ENCODE measurements around the gene UBAP1L.

Gene UBAP1L

GRCh38 chr15:65060641-65061397 lies 54.2 kb downstream of the UBAP1L start:
- H3K4me3 ChIP-seq (ENCODE audit: control insufficient read depth, low read depth, low read length) = no peak overlapping the region
- TF ChIP-seq CTCF (conservative IDR thresholded peaks at IDR 0.05; ENCODE audit: control insufficient read depth, insufficient read depth, low read depth, low read length) = no peak
- DNase-seq (ENCODE audit: low read depth) = no peak

GRCh38 chr15:65059931-65060596 lies 54.9 kb downstream of the UBAP1L start:
- TF ChIP-seq CTCF (conservative IDR thresholded peaks at IDR 0.05; ENCODE audit: control insufficient read depth, insufficient read depth, low read depth, low read length) = no peak
- H3K4me3 ChIP-seq (ENCODE audit: control insufficient read depth, low read depth, low read length) = no peak overlapping the region
- no peak for DNase-seq (ENCODE audit: low read depth)

GRCh38 chr15:65059369-65059750 lies 55.6 kb downstream of the UBAP1L start:
- no peak overlapping the region for H3K4me3 ChIP-seq (ENCODE audit: control insufficient read depth, low read depth, low read length)
- DNase-seq (ENCODE audit: low read depth) = no peak
- no peak for TF ChIP-seq CTCF (conservative IDR thresholded peaks at IDR 0.05; ENCODE audit: control insufficient read depth, insufficient read depth, low read depth, low read length)

- no peak for DNase-seq (ENCODE audit: low read depth)
- TF ChIP-seq CTCF (conservative IDR thresholded peaks at IDR 0.05; ENCODE audit: control insufficient read depth, insufficient read depth, low read depth, low read length) = no peak
These were observed 56.3 kb downstream of the UBAP1L start for GRCh38 chr15:65058394-65059368.

GRCh38 chr15:65057549-65057940 lies 57.5 kb downstream of the UBAP1L start:
- H3K4me3 ChIP-seq (ENCODE audit: control insufficient read depth, low read depth, low read length) = no peak overlapping the region
- no peak for TF ChIP-seq CTCF (conservative IDR thresholded peaks at IDR 0.05; ENCODE audit: control insufficient read depth, insufficient read depth, low read depth, low read length)
- DNase-seq (ENCODE audit: low read depth) = no peak

More at GRCh38 chr15:65058394-65059368, 56.3 kb downstream of the UBAP1L start:
- H3K4me3 ChIP-seq (ENCODE audit: control insufficient read depth, low read depth, low read length) = no peak overlapping the region

GRCh38 chr15:65056868-65057548 lies 58.0 kb downstream of the UBAP1L start:
- TF ChIP-seq CTCF (conservative IDR thresholded peaks at IDR 0.05; ENCODE audit: control insufficient read depth, insufficient read depth, low read depth, low read length) = no peak
- H3K4me3 ChIP-seq (ENCODE audit: control insufficient read depth, low read depth, low read length) = no peak overlapping the region
- no peak for DNase-seq (ENCODE audit: low read depth)
